ENCODE measurements around the gene GALNT6.

The GALNT6 gene

DNA sequence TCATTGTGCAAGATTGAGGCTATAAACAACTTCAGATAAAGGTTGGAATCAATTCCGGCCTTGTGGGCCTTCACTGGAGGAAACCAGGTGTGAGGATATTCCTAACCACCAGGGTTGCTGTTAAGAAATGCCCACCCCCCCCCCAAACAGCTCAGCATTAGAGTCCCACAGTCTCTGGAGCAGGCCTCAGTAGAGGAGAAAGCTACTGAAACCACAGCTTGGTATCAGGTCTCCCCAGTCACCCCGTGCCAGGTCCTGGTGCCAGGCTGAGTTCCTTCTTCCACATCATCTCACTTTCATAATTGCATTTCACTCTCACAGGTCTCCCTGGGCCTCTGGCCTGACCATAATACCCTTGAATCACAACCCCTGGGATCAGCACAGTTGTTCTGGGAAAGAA, 12.5 kb downstream of the GALNT6 start:
- no peak for DNase-seq

GRCh38 chr12:51377099-51377984, 13.9 kb downstream of the GALNT6 start:
- no peak for DNase-seq

- no peak for DNase-seq
Measured at GRCh38 chr12:51374856-51375255, 16.4 kb downstream of the GALNT6 start.

GRCh38 chr12:51374361-51374760, 16.8 kb downstream of the GALNT6 start:
- DNase-seq = no peak

DNA sequence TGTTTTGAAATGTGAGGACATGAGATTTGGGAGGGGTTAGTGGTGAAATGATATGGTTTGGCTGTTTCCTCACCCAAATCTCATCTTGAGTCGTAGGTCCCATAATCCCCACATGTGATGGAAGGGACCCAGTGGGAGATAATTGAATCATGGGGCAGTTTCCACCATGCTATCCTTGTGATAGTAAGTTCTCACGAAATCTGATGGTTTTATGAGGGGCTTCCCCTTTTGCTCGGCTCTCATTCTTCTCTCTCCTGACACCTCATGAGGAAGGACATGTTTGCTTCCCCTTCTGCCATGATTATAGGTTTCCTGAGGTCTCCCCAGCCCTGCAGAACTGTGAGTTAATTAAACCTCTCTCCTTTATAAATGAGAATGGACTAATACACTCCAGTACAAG, 18.0 kb downstream of the GALNT6 start:
- no peak for DNase-seq

- DNase-seq = no peak
Measured at GRCh38 chr12:51372021-51372420, 19.2 kb downstream of the GALNT6 start.

DNA sequence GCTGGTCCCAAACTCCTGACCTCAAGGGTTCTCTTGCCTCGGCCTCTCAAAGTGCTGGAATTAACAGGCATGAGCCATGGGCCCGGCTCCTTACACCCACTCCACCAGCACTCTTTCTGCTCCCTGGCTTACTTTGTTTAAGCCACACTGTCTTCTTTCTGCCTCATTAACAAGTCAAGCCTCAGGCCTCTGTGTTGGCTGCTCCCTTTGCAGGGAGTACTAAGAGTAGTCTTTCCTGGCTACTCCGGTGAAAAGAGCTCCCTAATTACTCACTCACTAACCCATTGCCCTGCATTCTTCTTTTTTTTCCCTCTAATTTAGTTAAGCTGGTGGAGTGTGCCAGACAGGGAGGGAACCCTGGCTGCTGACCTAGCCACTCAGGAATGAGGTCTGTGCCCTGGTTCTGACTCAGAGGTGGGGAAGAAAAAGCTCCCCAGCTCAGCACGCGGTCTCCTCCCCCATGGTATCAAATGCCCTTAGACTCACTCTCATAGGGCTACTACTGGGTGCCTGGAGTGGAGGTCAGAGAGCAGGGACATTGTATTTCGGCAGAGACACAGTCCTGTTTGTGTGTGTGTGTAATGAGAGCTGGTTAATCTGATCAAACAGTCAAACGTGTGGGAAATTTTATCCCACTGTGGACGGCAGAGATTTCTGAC, 19.8 kb downstream of the GALNT6 start:
- no peak for DNase-seq

- no peak for DNase-seq
Measured at GRCh38 chr12:51370667-51371066, 20.5 kb downstream of the GALNT6 start.

DNA sequence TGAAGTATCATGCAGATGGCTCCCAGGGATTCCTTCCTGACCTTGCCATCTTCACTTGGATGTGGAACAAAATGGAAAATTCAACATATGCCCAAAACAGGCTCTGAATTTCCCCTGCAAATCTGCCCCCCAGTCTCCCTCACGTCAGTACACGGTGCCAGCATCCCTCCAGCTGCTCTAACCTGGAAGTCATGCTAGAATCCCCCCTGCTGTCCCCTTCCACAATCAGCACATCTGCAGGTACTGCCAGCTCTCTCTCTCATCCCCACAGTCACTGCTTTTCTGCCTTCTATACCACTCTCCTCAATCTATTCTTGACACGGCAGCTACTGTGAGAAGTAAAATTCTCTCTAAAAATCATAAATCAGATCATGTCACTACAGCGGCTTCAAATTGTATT, 21.6 kb downstream of the GALNT6 start:
- no peak for DNase-seq

DNA sequence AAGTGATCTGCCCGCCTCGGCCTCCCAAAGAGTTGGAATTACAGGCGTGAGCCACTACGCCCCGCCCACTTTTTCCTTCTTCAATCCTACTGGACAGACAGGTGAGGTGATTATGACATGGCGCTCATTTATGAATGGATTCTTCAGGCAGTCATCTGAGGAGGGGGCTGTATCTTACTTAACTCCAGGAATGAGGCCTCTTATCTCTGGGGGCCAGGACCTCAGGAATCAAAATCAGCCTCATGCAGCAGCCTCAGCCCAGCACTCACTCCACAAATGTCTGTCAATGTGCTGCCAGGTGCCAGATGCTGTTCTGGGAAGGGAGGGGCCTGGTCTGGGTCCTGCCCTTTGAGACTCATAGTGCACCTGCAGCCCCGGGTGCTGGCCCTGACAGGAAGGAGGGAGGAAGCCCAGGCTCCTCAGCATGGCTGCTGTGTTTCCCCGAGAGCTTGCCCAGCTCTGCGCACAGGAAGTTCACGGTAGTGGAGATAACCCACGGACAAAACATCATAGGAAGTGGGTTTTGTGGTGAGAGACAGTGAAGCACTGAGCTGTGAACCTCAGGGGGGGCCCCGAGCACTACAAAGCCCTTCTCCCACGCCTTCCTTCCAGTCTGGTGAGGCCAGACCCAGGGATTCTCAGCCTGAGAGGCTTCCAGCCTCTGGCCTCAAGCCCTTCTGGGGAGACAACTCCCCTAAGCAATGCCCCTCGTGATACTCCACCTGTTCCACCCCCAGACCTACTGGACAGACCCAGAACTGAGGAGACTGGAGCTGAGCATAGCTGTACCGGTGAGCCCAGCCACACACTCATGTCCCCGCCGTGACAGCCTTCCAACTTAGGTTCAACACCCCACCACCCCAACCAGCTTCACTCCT, 22.3 kb downstream of the GALNT6 start:
- DNase-seq = peak; percentile 83

GRCh38 chr12:51365276-51365675, 25.9 kb downstream of the GALNT6 start:
- no peak for DNase-seq

- no peak for DNase-seq
Measured at GRCh38 chr12:51364001-51364400, 27.2 kb downstream of the GALNT6 start.

DNA sequence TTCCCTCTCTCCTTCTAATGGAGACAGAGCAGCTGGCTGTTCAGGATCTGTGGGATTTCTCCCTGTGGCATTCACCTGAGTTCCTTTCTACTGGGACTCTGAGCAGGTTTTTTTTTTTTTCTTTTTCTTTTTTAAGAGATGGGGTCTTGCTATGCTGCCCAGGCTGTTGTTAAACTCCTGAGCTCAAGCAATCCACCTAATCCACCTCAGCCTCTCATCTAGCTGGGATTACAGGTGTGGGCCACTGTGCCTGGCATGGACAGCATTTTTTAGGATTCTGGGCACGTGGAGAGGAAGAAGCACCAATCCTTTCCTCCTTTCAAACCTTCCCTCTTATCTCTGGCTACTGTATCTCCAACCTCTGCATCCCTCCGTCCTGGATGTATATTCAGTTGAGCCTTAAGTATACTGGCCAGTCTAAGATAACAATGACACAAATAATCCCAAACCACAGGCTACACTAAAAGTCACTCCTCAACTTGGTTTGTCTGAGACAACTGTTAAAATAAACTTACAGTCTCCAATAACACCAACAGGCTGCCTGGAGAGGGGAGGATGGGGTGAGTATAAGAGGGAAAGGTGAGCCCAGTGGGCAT, 28.4 kb downstream of the GALNT6 start:
- DNase-seq = no peak

DNA sequence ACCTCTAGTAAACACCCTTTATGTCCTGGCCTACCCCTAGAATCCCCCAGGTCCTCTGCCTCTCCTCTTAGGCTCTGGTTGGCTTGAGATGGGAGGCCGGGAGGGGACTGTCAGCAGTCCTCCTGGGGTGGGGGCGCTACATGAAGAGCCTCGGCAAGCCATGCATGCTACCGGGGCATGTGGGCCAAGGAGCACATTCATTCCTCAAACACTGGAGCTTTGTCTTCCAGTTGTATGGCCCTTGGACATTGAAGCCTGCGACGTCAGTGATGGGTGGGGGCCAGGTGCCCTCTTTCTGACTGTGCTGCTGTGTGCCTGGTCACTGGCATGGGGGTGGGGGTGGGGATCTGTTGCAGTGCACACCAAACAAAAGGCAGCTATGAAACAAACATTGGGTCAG, 28.9 kb downstream of the GALNT6 start:
- no peak for DNase-seq

GRCh38 chr12:51361161-51362016, 29.8 kb downstream of the GALNT6 start:
- no peak for DNase-seq

GRCh38 chr12:51360315-51360714, 30.9 kb downstream of the GALNT6 start:
- no peak for DNase-seq

- DNase-seq = no peak
Measured at GRCh38 chr12:51359851-51360250, 31.4 kb downstream of the GALNT6 start.

- DNase-seq = no peak
Measured at GRCh38 chr12:51358496-51358895, 32.7 kb downstream of the GALNT6 start.

DNA sequence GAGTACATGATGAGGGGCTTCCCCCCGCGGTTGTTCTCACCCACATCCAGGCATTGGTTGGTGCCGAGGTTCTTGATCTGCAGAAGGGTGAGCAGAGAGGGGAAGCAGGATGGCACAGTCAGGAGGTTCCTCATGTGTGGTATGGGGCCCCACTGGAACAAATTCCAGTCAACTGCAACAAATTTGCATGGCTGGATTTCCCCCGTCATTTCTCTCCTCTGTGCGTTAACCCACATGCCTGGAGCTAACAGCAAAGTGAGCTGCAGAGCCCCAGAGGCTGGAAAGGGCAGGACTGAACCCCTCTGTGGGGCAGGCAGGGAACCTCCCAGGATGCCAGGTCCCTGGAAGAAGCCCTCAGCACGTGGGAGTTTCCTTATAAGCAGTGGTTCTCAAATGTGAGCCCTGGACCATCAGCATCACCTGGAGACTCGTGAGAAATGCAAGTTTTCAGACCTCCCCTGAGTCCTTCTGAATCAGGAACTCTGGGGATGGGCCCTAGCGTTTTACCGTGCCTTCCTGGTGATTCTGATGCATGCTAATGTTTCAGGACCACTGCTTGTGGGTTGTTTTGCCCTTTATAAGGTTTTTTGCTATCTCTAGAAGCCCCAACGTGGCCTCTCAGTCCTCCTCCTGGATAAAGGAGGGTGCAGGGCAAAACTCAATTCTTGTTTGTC, 33.7 kb downstream of the GALNT6 start:
- peak; percentile 4 for DNase-seq

DNA sequence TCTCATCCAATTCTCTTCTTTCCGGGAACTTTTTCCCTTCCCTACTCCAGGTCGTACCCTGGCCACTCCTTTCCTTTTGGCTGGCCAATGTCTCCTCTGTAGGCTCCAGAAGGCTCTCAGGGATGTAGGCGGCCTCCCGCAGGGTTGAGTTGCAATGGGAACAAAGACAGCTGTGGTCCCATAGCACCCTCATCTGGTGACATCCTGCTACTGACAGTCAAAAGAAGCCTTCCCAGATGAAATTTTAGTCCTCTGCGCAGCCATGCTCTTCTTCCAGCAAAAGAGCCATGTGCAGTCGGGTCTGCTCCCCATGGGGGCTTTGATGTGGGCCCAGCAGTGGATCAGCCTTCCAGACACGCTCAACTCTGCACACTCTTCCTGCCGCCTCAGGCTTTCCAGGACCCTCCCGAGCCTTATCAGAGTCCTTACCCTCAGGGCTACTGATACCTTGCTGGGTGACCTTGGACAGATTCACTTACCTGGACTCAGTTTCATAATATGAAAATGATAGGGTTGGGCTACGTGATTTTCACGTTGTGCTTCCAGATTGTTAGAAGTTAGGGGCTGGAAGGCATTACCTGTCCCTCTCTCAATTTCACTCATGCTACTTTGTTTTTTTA, 39.2 kb downstream of the GALNT6 start:
- DNase-seq = peak; percentile 19

GRCh38 chr12:51349026-51349425, 42.2 kb downstream of the GALNT6 start:
- DNase-seq = no peak
